Nephron progenitor cell (in vitro differentiated cells): ENCODE measurements around the gene SLC35F6.

ENCODE experiments used
- DNase-seq: peaks from one replicate; pipeline ENCODE4 v3.0.0; 2021
- H3K27ac Mint-ChIP-seq: 2 replicates; pipeline ENCODE4 v1.8.0; 2021; ENCODE audit warnings: mild to moderate bottlenecking, moderate library complexity, mixed read lengths
- H3K27me3 Mint-ChIP-seq: 2 replicates; pipeline ENCODE4 v1.8.0; 2021; ENCODE audit warnings: mild to moderate bottlenecking, low read depth, mixed read lengths; ENCODE audit not compliant: poor library complexity
- H3K36me3 Mint-ChIP-seq: 2 replicates; pipeline ENCODE4 v1.8.0; 2021; ENCODE audit warnings: low read depth, mixed read lengths
- H3K4me1 Mint-ChIP-seq: 2 replicates; pipeline ENCODE4 v1.8.0; 2021; ENCODE audit warnings: mixed read lengths
- H3K4me3 Mint-ChIP-seq: 2 replicates; pipeline ENCODE4 v1.8.0; 2021; ENCODE audit warnings: mild to moderate bottlenecking, moderate library complexity, mixed read lengths
- H3K9me3 Mint-ChIP-seq: 2 replicates; pipeline ENCODE4 v1.8.0; 2021; ENCODE audit warnings: mild to moderate bottlenecking, moderate library complexity, mixed read lengths
- TF ChIP-seq, protein P1 (sequence below): fragments of 200-600 bp; sonication (generic); IDR thresholded peaks from 2 replicates; pipeline ENCODE4 v1.5.0; 2021; ENCODE audit warnings: antibody characterized with exemption

SLC35F6 gene

DNA sequence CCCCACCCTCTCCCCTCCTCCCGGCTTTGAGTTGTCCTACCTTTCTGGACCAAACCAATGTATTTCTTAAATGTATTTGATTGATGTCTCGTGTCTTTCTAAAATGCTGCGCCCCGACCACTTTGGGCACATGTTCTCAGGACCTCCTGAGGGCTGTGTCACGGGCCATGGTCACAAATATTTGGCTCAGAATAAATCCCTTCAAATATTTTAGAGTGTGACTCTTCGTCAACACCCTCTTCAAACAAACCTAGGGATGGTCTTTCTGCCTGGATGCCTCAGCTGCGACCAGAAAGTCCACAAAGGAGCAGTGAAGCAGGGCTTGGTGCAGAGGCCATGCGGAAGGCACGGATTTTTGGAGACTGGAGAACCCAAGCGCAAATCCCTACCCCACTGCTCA is 1.1 kb upstream of the SLC35F6 start:
- Mint-ChIP-seq H3K4me1 (peaks cover 51% of the 10 kb centered on the region), H3K27me3 (no peaks in the 10 kb centered on the region), H3K4me3 (peak overlapping the region; percentile 88), H3K36me3 (no peaks in the 10 kb centered on the region), H3K27ac (no peak overlapping the region), H3K9me3 (no peaks in the 10 kb centered on the region)
- TF ChIP-seq, protein P1, sequence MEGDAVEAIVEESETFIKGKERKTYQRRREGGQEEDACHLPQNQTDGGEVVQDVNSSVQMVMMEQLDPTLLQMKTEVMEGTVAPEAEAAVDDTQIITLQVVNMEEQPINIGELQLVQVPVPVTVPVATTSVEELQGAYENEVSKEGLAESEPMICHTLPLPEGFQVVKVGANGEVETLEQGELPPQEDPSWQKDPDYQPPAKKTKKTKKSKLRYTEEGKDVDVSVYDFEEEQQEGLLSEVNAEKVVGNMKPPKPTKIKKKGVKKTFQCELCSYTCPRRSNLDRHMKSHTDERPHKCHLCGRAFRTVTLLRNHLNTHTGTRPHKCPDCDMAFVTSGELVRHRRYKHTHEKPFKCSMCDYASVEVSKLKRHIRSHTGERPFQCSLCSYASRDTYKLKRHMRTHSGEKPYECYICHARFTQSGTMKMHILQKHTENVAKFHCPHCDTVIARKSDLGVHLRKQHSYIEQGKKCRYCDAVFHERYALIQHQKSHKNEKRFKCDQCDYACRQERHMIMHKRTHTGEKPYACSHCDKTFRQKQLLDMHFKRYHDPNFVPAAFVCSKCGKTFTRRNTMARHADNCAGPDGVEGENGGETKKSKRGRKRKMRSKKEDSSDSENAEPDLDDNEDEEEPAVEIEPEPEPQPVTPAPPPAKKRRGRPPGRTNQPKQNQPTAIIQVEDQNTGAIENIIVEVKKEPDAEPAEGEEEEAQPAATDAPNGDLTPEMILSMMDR: no peak
- DNase-seq: no peak

GRCh38 chr2:26764906-26765305 is 822 bp downstream of the SLC35F6 start:
- Mint-ChIP-seq H3K36me3 (no peaks in the 10 kb centered on the region), H3K4me3 (peak overlapping the region; percentile 88), H3K4me1 (peaks cover 43% of the 10 kb centered on the region), H3K9me3 (no peaks in the 10 kb centered on the region), H3K27ac (no peak overlapping the region), H3K27me3 (no peaks in the 10 kb centered on the region)
- TF ChIP-seq, protein P1: no peak
- DNase-seq: no peak

DNA sequence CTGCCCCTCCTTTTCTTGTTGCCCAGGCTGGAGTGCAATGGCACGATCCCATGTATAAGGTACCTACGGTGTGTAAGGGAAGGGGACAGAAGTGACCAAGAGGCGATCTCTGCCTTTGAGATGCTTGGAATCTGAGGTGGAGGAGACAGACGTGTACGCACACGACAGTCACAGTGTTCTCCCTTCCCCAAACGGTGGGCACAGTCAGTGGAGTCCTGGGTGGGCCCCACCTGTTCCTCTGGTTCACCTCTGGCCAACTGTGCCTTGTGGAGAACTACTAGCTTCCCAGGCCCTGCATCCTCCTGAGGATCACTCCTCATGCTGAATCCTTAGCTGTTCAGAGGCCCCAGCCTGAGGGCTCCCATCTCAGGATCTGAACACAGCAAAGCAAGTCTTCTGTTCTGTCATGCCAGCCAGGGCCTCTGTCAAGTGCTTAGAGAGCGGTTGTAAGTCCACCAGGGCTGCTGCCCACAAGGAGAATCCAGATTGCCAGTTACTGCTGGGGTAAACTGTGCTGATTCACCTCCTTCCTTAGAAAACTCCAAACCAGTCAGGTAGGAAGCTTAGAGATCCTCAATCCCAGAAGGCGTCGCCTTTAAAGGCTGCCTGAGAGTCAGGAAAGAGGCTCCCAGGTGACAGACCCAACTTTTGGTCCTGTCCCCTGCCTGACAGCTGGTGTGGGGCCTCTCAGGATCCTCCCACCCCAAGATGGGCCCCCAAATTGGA is 1.6 kb downstream of the SLC35F6 start:
- Mint-ChIP-seq H3K4me3 (peak overlapping the region; percentile 88), H3K9me3 (no peaks in the 10 kb centered on the region), H3K27ac (no peak overlapping the region), H3K27me3 (no peaks in the 10 kb centered on the region), H3K4me1 (peaks cover 41% of the 10 kb centered on the region), H3K36me3 (no peaks in the 10 kb centered on the region)
- TF ChIP-seq, protein P1: no peak
- no peak for DNase-seq

DNA sequence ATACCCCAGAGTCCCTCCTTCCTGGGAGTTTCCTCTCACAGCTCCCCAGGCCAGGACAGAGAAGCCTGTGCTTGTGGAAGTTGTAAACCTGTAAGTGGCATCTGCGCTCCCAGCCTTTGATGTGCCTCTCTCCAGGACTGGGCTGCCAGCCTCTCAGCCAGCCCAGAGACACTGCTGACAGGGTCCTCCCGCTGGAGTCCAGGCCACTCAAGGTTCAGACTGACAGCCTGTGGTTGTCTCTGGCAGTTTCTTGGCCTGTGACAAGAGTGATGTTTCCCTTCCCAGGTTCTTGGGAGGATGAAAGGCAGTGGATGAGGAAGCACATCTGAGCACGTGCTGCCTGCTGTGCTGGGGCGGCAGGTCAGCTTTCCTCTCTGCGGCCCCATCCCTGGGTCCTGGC is 3.0 kb downstream of the SLC35F6 start:
- peaks cover 46% of the 10 kb centered on the region for H3K4me1 Mint-ChIP-seq
- no peaks in the 10 kb centered on the region for H3K36me3 Mint-ChIP-seq
- peaks cover 7% of the 10 kb centered on the region for H3K27me3 Mint-ChIP-seq
- no peak overlapping the region for H3K27ac Mint-ChIP-seq
- DNase-seq: no peak
- no peak overlapping the region for H3K4me3 Mint-ChIP-seq
- H3K9me3 Mint-ChIP-seq: no peaks in the 10 kb centered on the region
- TF ChIP-seq, protein P1: no peak

DNA sequence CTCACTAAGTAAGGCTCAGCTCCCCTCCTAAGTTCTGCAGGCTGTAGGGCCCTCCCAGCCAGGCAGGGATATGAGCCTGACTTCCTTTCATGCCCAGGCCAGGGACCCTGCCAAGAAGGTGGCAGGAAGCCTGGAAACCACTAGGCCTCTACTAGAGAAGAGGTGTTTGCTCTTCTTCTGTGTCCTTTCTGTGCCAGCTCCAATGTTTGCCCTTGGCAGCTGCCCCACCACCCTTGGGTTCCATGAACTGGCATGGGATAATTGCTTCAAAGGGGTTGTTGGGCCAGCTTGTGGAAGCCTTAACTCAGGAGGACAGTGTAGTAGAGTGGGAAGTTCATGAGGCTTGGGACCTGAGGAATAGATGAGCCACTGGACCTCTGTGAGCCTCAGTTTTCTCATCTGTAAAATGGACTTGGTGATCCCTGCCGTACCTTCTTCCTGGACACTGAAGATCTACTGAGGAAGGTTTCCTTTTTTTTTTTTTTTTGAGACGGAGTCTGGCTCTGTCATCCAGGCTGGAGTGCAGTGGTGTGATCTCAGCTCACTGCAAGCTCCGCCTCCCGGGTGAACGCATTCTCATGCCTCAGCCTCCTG is 3.9 kb downstream of the SLC35F6 start:
- Mint-ChIP-seq H3K27me3 (peaks cover 7% of the 10 kb centered on the region), H3K27ac (no peak overlapping the region), H3K36me3 (no peaks in the 10 kb centered on the region), H3K4me1 (peaks cover 53% of the 10 kb centered on the region), H3K9me3 (no peaks in the 10 kb centered on the region), H3K4me3 (no peak overlapping the region)
- DNase-seq: no peak
- TF ChIP-seq, protein P1: no peak

- TF ChIP-seq, protein P1: no peak
- no peak overlapping the region for H3K4me3 Mint-ChIP-seq
- peak overlapping the region; percentile 86 for H3K27ac Mint-ChIP-seq
- H3K4me1 Mint-ChIP-seq: peaks cover 47% of the 10 kb centered on the region
- peaks cover 7% of the 10 kb centered on the region for H3K27me3 Mint-ChIP-seq
- no peaks in the 10 kb centered on the region for H3K36me3 Mint-ChIP-seq
- DNase-seq: no peak
- H3K9me3 Mint-ChIP-seq: no peaks in the 10 kb centered on the region
These were observed 4.6 kb downstream of the SLC35F6 start for GRCh38 chr2:26768759-26769088.
